Upper lobe of left lung (tissue), 6 donors: Measurements from ENCODE around the gene DUOX1. TPM values are rescaled to one million over a fixed set of nuclear protein-coding genes. Genes with fewer than 3 reads are reported as not detected.

Source experiments
- ATAC-seq, 2 donors: fragments of 200-7000 bp; cut with Tn5 transposase; one replicate each; pipeline ENCODE4 v1.9.1; 2022; ENCODE audit warnings: mild to moderate bottlenecking in 2 of 2, moderate library complexity in 2 of 2; ENCODE audit not compliant: low FRiP score in 2 of 2
- DNase-seq, 2 donors: peaks; one replicate each; pipeline ENCODE4 v3.0.0-alpha.2; 2019 to 2020
- H3K27ac ChIP-seq, 4 donors: fragments of 200-600 bp; sonication (generic); one replicate each; pipeline ENCODE4 v1.5.1; 2016 to 2019
- H3K27me3 ChIP-seq, 4 donors: fragments of 200-600 bp; sonication (generic); one replicate each; pipeline ENCODE4 v1.5.1; 2017 to 2019
- H3K36me3 ChIP-seq, 4 donors: fragments of 200-600 bp; sonication (generic); one replicate each; pipeline ENCODE4 v1.5.1; 2016 to 2019
- H3K4me1 ChIP-seq, 4 donors: fragments of 200-600 bp; sonication (generic); one replicate each; pipeline ENCODE4 v1.5.1; 2018 to 2019
- H3K4me3 ChIP-seq, 4 donors: fragments of 200-600 bp; sonication (generic); one replicate each; pipeline ENCODE4 v1.5.1; 2017 to 2019; ENCODE audit warnings: mild to moderate bottlenecking in 2 of 4, moderate library complexity in 1 of 4
- H3K9me3 ChIP-seq, 4 donors: fragments of 200-600 bp; sonication (generic); one replicate each; pipeline ENCODE4 v1.5.1; 2018 to 2019
- CTCF ChIP-seq, 6 experiments: fragments of 450-650 bp in 4 of 6; fragments of 200-600 bp in 2 of 6; sonication (generic) in 2 of 6; IDR thresholded peaks; one replicate each; pipeline ENCODE4 v1.5.1; 2016 to 2019; ENCODE audit warnings: antibody characterized with exemption in 6 of 6
- EP300 ChIP-seq, 4 donors: sonication (generic); formaldehyde crosslinking; IDR thresholded peaks; one replicate each; pipeline ENCODE4 v1.5.1; 2017; ENCODE audit warnings: antibody characterized with exemption in 4 of 4, control low read depth in 2 of 4
- POLR2A ChIP-seq, 4 donors: fragments of 450-650 bp; IDR thresholded peaks; one replicate each; pipeline ENCODE4 v1.5.1; 2016 to 2017; ENCODE audit warnings: antibody characterized with exemption in 4 of 4, mild to moderate bottlenecking in 2 of 4
- POLR2AphosphoS5 ChIP-seq, 2 donors: sonication (generic); formaldehyde crosslinking; IDR thresholded peaks; one replicate each; pipeline ENCODE4 v1.5.1; 2017; ENCODE audit warnings: antibody characterized with exemption in 2 of 2
- WGBS, 2 donors: methylation state at CpG; one replicate each; pipeline ENCODE4 v1.1.5; 2017 to 2018; 5-methylcytosine and 5-hydroxymethylcytosine counted together
- total RNA-seq, 6 donors: library from RNA; depleted of rRNA in 4 of 6; stranded (reverse); fragments of >200 nt in 4 of 6; gene quantifications; one replicate each; pipeline versions ENCODE4 v1.1.0 to v1.2.1, GENCODE V29; 2016 to 2021
- donor health status: DM: no; HTN: no; CAD: no; lungs with moderate emphysema.
- donor health status: DM: no; HTN: yes; CAD: no; lungs with severe emphysema.

DUOX1 gene
- total RNA-seq, 6 donors from 2014 or later = 215 to 1,314 (median 495) TPM

- H3K4me3 ChIP-seq = peak overlapping the region; percentile 59 to 87 (median 68)
- H3K27ac ChIP-seq = peak overlapping the region; percentile 48 to 90 (median 78)
- no peaks in the 10 kb centered on the region for H3K36me3 ChIP-seq
- H3K9me3 ChIP-seq = no peaks in the 10 kb centered on the region
- DNase-seq (no peak), ATAC-seq (peak in 1 of 2 donors; percentile 11)
- H3K27me3 ChIP-seq = peaks cover 0 to 4% (median 1%) of the 10 kb centered on the region in 4 donors
- WGBS, 2 donors = 23 to 24% methylated on average over 28 to 34 of the region's 42 CpGs
- TF ChIP-seq POLR2AphosphoS5 (IDR thresholded peaks at IDR 0.05) = no peak
- TF ChIP-seq EP300 (IDR thresholded peaks at IDR 0.05) = no peak
- no peak for TF ChIP-seq POLR2A (IDR thresholded peaks at IDR 0.05)
- no peak for TF ChIP-seq CTCF (IDR thresholded peaks at IDR 0.05)
- H3K4me1 ChIP-seq = peaks cover 11 to 25% (median 19%) of the 10 kb centered on the region in 4 donors
Measured at GRCh38 chr15:45186771-45187577, 57.2 kb downstream of the DUOX1 start.

- peak overlapping the region; percentile 59 to 87 (median 68) for H3K4me3 ChIP-seq
- WGBS, 2 donors = 0 to 2% methylated on average over 1 to 7 of the region's 43 CpGs
- no peaks in the 10 kb centered on the region for H3K36me3 ChIP-seq
- ATAC-seq (peak in 1 of 2 donors; percentile 20), DNase-seq (peak in 1 of 2 donors; percentile 88)
- H3K4me1 ChIP-seq = peaks cover 11 to 25% (median 19%) of the 10 kb centered on the region in 4 donors
- peak overlapping the region; percentile 44 to 90 (median 78) for H3K27ac ChIP-seq
- no peaks in the 10 kb centered on the region for H3K9me3 ChIP-seq
- peaks cover 0 to 4% (median 1%) of the 10 kb centered on the region in 4 donors for H3K27me3 ChIP-seq
- TF ChIP-seq POLR2AphosphoS5 (IDR thresholded peaks at IDR 0.05) (no peak), CTCF (IDR thresholded peaks at IDR 0.05) (no peak), EP300 (IDR thresholded peaks at IDR 0.05) (no peak), POLR2A (IDR thresholded peaks at IDR 0.05) (no peak)
Measured at GRCh38 chr15:45187578-45187893, 57.7 kb downstream of the DUOX1 start.

GRCh38 chr15:45187894-45188830, 58.4 kb downstream of the DUOX1 start, which contains the start of gene SHF:
TSS of gene SHF (minus strand) at chr15:45187966. CDS start at chr15:45187951, 15 bp downstream.
- no peak for TF ChIP-seq CTCF (IDR thresholded peaks at IDR 0.05)
- TF ChIP-seq POLR2A (IDR thresholded peaks at IDR 0.05) = peak in 3 of 4 donors; percentile 12 to 30 (median 26)
- TF ChIP-seq POLR2AphosphoS5 (IDR thresholded peaks at IDR 0.05) = peak in 1 of 2 donors; percentile 52
- WGBS, 2 donors = 1% methylated on average over 22 to 36 of the region's 57 CpGs
- Histone ChIP-seq H3K9me3 (no peaks in the 10 kb centered on the region), H3K27ac (peak within 1 kb of the TSS; percentile 44 to 90 (median 78)), H3K4me3 (peak within 1 kb of the TSS; percentile 59 to 87 (median 68)), H3K36me3 (no peaks in the 10 kb centered on the region), H3K27me3 (peaks cover 0 to 4% (median 1%) of the 10 kb centered on the region in 4 donors), H3K4me1 (peaks cover 11 to 25% (median 19%) of the 10 kb centered on the region in 4 donors)
- DNase-seq = peak in 1 of 2 donors; percentile 68
- peak; percentile 21 to 75 for ATAC-seq

GRCh38 chr15:45197512-45197911, 67.7 kb downstream of the DUOX1 start:
- Histone ChIP-seq H3K27me3 (no peaks in the 10 kb centered on the region), H3K9me3 (no peaks in the 10 kb centered on the region), H3K4me3 (peak overlapping the region in 2 of 4 donors; percentile 77 to 92), H3K27ac (no peak overlapping the region), H3K4me1 (peaks cover 5 to 14% (median 7%) of the 10 kb centered on the region in 4 donors), H3K36me3 (no peaks in the 10 kb centered on the region)
- no peak for TF ChIP-seq EP300 (IDR thresholded peaks at IDR 0.05)
- no peak for TF ChIP-seq POLR2A (IDR thresholded peaks at IDR 0.05)
- TF ChIP-seq POLR2AphosphoS5 (IDR thresholded peaks at IDR 0.05) = no peak
- no peak for TF ChIP-seq CTCF (IDR thresholded peaks at IDR 0.05)
- 86 to 89% methylated on average over 3 of the region's 3 CpGs for WGBS, 2 donors
- ATAC-seq (no peak), DNase-seq (no peak)
